ENCODE data around the gene PITPNC1.

Gene PITPNC1

DNA sequence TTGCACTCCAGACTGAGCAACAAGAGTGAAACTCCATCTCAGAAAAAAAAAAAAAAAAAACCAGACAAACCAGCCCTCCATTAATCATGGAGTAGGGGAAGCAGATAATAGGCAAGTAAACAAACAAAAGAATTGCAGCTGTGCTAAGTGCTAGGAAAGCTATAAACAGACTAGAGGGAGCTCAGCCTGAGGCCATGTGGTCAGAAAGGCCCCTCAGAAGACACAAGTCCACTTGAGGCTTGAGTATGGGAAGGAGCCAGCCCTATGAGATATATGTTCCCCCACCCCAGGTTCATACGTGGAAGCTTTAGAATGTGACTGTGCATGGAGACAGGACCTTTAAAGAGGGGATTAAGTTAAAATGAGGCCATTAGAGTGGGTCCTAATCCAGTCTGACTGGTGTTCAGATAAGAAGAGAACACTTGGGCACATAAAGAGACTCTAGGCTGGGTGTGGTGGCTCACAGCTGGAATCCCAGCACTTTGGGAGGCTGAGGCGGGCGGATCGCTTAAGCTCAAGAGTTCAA, 208.1 kb downstream of the PITPNC1 start:
- H3K4me3 ChIP-seq (ENCODE audit: insufficient read depth, low read depth, low read length) = no peak overlapping the region
- H3K36me3 ChIP-seq (ENCODE audit: control insufficient read depth, insufficient read depth, low read length) = no peaks in the 10 kb centered on the region
- H3K9me3 ChIP-seq (ENCODE audit: control insufficient read depth, low read length) = no peaks in the 10 kb centered on the region
- no peaks in the 10 kb centered on the region for H3K27me3 ChIP-seq (ENCODE audit: control insufficient read depth, insufficient read depth, low read length, poor library complexity, severe bottlenecking)
- H3K27ac ChIP-seq (ENCODE audit: insufficient read depth, low read depth, low read length, poor library complexity, severe bottlenecking) = no peak overlapping the region
- WGBS, 2 experiments = 92 to 93% methylated on average over 4 of the region's 4 CpGs
- no peaks in the 10 kb centered on the region for H3K4me1 ChIP-seq (ENCODE audit: control insufficient read depth, insufficient read depth, low read length)

DNA sequence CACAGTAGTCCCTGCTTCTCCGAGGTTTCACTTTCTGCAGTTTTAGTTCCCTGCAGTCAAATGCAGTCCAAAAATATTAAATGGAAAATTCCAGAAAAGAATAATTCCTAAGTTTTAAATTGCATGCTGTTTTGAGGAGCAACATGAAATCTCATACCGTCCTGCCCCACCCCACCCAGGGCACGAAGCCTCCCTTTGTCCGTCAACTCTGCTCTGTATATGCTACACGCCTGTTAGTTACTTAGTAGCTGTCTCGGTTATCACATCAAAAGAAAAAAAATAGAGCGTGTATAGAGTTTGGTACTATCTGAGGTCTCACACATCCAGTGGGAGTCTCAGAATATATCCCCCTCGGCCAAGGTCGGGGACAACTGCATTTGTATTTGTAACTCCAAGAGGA, 211.2 kb downstream of the PITPNC1 start:
- no peaks in the 10 kb centered on the region for H3K9me3 ChIP-seq (ENCODE audit: control insufficient read depth, low read length)
- no peaks in the 10 kb centered on the region for H3K36me3 ChIP-seq (ENCODE audit: control insufficient read depth, insufficient read depth, low read length)
- no peak overlapping the region for H3K27ac ChIP-seq (ENCODE audit: insufficient read depth, low read depth, low read length, poor library complexity, severe bottlenecking)
- no peaks in the 10 kb centered on the region for H3K27me3 ChIP-seq (ENCODE audit: control insufficient read depth, insufficient read depth, low read length, poor library complexity, severe bottlenecking)
- WGBS, 2 experiments = 95 to 99% methylated on average over 9 of the region's 9 CpGs
- no peaks in the 10 kb centered on the region for H3K4me1 ChIP-seq (ENCODE audit: control insufficient read depth, insufficient read depth, low read length)
- H3K4me3 ChIP-seq (ENCODE audit: insufficient read depth, low read depth, low read length) = no peak overlapping the region

DNA sequence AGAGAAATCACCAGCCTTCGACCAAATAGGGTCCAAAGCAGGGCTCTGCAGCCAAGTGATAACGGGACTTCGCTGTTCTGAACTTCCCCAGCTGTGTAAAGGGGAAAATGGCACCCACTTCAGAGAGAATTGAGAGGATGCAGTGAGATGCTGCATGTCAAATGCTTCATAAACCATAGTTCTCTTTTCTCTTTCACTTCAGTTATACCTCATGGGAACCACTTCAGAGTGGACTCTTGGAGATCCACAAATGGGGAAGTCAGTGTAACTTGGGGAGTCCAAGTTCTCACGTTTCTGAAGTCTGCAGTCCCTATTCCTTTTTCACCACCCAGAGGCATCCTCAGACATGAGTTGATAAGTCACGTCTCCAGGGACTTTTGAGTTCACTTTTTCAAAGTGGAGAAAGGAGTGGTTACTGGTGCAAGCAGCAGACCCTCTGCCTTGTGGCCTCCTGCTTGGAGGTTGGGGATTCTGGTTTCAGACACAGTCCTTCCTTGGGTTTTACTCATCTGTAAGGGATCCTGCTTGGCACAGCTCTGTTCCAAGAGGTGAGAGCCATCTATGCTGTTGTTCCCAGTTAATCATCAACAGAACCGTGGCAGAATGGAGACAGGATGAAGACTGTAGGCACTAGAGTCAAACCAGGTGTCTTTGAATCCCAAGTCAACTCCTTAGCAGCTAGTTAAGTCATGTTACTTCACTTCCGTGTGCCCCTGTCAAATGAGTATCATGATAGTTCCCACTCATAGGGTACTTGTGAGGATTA, 217.2 kb downstream of the PITPNC1 start:
- 93 to 94% methylated on average over 7 of the region's 7 CpGs for WGBS, 2 experiments
- Histone ChIP-seq H3K27ac (ENCODE audit: insufficient read depth, low read depth, low read length, poor library complexity, severe bottlenecking) (no peak overlapping the region), H3K4me3 (ENCODE audit: insufficient read depth, low read depth, low read length) (no peak overlapping the region), H3K27me3 (ENCODE audit: control insufficient read depth, insufficient read depth, low read length, poor library complexity, severe bottlenecking) (no peaks in the 10 kb centered on the region), H3K36me3 (ENCODE audit: control insufficient read depth, insufficient read depth, low read length) (no peaks in the 10 kb centered on the region), H3K4me1 (ENCODE audit: control insufficient read depth, insufficient read depth, low read length) (no peaks in the 10 kb centered on the region), H3K9me3 (ENCODE audit: control insufficient read depth, low read length) (no peaks in the 10 kb centered on the region)

DNA sequence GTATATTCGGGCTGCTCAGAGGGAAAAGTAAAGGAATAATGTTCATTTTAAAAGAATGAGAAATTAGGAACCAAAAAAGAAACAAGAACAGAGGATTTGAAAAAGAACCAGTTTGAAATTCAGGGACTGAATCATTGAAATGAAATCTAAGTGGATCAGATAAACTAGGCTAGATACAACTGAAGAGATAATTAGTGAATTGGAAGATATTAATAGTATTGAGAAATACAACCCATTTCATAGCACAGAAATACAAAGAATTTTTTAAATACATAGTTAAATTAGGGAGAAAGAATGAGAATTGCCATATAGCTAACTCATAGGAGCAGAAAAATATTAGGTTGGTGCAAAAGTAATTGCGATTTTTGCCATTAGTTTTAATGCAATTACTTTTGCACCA, 223.3 kb downstream of the PITPNC1 start:
- Histone ChIP-seq H3K9me3 (ENCODE audit: control insufficient read depth, low read length) (no peaks in the 10 kb centered on the region), H3K27me3 (ENCODE audit: control insufficient read depth, insufficient read depth, low read length, poor library complexity, severe bottlenecking) (no peaks in the 10 kb centered on the region), H3K4me3 (ENCODE audit: insufficient read depth, low read depth, low read length) (no peak overlapping the region), H3K4me1 (ENCODE audit: control insufficient read depth, insufficient read depth, low read length) (no peaks in the 10 kb centered on the region), H3K27ac (ENCODE audit: insufficient read depth, low read depth, low read length, poor library complexity, severe bottlenecking) (no peak overlapping the region), H3K36me3 (ENCODE audit: control insufficient read depth, insufficient read depth, low read length) (no peaks in the 10 kb centered on the region)
- 88 to 97% methylated on average over 1 to 2 of the region's 2 CpGs for WGBS, 2 experiments

DNA sequence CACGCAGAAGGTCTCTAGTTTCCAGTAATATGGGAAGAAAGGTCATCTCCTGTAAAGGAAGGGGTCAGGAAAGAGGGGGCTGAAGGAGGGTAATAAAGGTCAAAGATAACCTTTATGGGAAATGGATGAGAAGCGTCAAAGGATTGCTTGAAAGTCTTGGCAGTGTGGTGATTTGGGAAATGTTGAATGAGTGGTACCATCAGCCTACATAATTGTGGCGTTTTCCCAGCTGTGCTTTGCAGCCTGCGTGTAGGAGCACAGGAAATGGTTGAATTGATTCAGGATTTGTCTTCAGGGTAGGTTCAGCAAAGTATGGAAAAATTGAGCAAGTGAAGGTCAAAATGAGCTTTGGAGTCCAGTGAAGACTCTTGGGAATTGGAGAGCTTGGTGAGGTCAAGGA, 224.8 kb downstream of the PITPNC1 start:
- Histone ChIP-seq H3K4me3 (ENCODE audit: insufficient read depth, low read depth, low read length) (no peak overlapping the region), H3K9me3 (ENCODE audit: control insufficient read depth, low read length) (no peaks in the 10 kb centered on the region), H3K27ac (ENCODE audit: insufficient read depth, low read depth, low read length, poor library complexity, severe bottlenecking) (no peak overlapping the region), H3K27me3 (ENCODE audit: control insufficient read depth, insufficient read depth, low read length, poor library complexity, severe bottlenecking) (no peaks in the 10 kb centered on the region), H3K36me3 (ENCODE audit: control insufficient read depth, insufficient read depth, low read length) (no peaks in the 10 kb centered on the region), H3K4me1 (ENCODE audit: control insufficient read depth, insufficient read depth, low read length) (no peaks in the 10 kb centered on the region)
- 93 to 95% methylated on average over 4 of the region's 4 CpGs for WGBS, 2 experiments

DNA sequence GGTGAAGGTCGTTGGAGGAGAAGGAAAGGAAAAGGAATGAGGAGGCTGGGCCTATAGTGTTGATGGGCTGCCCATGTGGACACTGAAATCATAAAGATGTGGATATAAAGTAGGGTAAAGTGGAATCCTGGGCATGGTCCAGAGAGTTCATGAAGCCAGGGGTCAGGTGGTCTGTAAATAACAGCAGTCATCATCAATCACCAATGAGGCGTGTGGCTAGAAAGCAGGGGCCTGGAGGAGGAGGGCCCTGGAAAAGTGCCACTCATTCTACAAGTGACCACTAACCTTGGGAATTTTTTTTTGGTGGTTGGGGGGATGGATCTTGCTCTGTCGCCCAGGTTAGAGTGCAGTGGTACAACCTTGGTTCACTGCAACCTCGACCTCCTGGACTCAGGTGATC, 225.4 kb downstream of the PITPNC1 start:
- H3K9me3 ChIP-seq (ENCODE audit: control insufficient read depth, low read length) = no peaks in the 10 kb centered on the region
- 90 to 97% methylated on average over 4 of the region's 4 CpGs for WGBS, 2 experiments

DNA sequence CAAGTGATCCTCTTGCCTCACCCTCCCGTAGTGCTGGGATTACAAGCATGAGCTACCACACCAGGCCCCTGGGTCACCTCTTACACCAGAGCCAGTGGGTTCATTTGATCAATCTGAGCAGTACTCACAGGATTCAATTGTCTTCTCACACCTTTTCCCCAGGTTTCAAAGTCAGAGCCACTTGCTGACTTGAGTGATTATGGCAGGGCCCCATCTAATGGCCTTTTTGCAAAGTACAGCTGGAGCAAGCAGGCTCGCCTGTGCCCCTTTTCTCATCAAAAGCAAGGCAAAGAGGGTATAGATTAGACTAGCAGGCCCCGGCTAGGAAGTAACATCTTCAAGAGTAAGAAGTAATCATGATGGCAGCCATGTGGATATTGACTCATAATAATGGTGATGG, 225.9 kb downstream of the PITPNC1 start:
- Histone ChIP-seq H3K9me3 (ENCODE audit: control insufficient read depth, low read length) (no peaks in the 10 kb centered on the region), H3K27ac (ENCODE audit: insufficient read depth, low read depth, low read length, poor library complexity, severe bottlenecking) (no peak overlapping the region), H3K4me1 (ENCODE audit: control insufficient read depth, insufficient read depth, low read length) (no peaks in the 10 kb centered on the region), H3K36me3 (ENCODE audit: control insufficient read depth, insufficient read depth, low read length) (no peaks in the 10 kb centered on the region), H3K27me3 (ENCODE audit: control insufficient read depth, insufficient read depth, low read length, poor library complexity, severe bottlenecking) (no peaks in the 10 kb centered on the region), H3K4me3 (ENCODE audit: insufficient read depth, low read depth, low read length) (no peak overlapping the region)
- WGBS, 2 experiments = 71 to 75% methylated on average over 3 of the region's 3 CpGs

More for the DNA sequence above, 225.4 kb downstream of the PITPNC1 start:
- Histone ChIP-seq H3K27me3 (ENCODE audit: control insufficient read depth, insufficient read depth, low read length, poor library complexity, severe bottlenecking) (no peaks in the 10 kb centered on the region), H3K4me1 (ENCODE audit: control insufficient read depth, insufficient read depth, low read length) (no peaks in the 10 kb centered on the region), H3K36me3 (ENCODE audit: control insufficient read depth, insufficient read depth, low read length) (no peaks in the 10 kb centered on the region), H3K4me3 (ENCODE audit: insufficient read depth, low read depth, low read length) (no peak overlapping the region), H3K27ac (ENCODE audit: insufficient read depth, low read depth, low read length, poor library complexity, severe bottlenecking) (no peak overlapping the region)

DNA sequence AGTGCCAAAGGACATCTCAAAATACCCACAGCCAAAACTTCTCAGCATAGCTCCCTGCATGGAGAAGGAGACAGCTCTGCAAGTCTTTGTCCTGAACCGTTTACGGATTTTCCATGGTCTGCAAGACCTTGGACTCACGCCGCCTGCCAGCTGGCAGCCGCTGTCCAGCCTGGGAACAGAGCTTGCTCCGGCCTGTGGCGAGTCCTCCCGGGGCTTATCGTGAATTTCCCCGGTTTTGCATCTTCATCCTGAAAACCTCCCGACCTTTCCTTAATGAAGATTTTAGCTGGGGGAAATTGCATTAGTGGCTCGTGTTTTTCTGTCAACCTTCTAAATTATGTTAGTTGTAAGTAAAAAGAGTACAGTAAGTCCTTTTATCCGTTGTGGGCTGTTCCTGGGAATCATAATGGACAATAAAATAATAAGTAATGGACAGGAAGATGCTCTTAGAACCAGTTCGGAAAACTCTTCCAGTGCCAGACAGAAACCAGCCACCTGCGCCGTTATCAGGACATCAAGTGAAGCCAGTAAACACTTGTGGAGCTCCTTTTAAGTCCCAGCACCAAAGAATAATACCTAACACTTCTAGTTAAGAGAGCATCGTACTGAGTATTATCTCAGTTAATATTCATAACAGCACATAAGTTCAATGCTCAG, 228.3 kb downstream of the PITPNC1 start:
- Histone ChIP-seq H3K27me3 (ENCODE audit: control insufficient read depth, insufficient read depth, low read length, poor library complexity, severe bottlenecking) (no peaks in the 10 kb centered on the region), H3K4me3 (ENCODE audit: insufficient read depth, low read depth, low read length) (no peak overlapping the region), H3K27ac (ENCODE audit: insufficient read depth, low read depth, low read length, poor library complexity, severe bottlenecking) (no peak overlapping the region), H3K9me3 (ENCODE audit: control insufficient read depth, low read length) (no peaks in the 10 kb centered on the region), H3K4me1 (ENCODE audit: control insufficient read depth, insufficient read depth, low read length) (no peaks in the 10 kb centered on the region), H3K36me3 (ENCODE audit: control insufficient read depth, insufficient read depth, low read length) (no peaks in the 10 kb centered on the region)
- 94 to 95% methylated on average over 16 to 17 of the region's 17 CpGs for WGBS, 2 experiments

DNA sequence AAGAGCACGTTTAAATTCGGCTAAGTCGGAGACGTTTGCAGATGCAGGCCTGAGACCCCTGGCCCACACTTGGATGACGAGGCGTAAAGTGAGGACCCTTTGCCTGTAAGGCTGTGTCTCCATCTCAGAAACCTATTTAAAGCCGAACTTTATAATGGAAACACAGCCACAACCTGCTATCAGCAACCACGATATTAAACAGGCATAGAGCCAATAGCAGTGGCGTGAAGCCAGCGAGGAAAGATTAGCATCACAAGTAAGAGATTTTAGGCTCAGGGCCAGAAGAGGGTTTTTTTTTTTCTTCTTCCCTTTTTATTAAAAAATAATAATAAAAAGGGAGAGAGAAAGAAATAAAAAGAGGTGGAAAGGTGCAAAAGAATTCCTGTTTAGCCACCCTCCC, 229.4 kb downstream of the PITPNC1 start:
- 91 to 94% methylated on average over 10 of the region's 10 CpGs for whole genome bisulfite sequencing, 2 experiments
- H3K4me3 ChIP-seq (ENCODE audit: insufficient read depth, low read depth, low read length) = no peak overlapping the region

DNA sequence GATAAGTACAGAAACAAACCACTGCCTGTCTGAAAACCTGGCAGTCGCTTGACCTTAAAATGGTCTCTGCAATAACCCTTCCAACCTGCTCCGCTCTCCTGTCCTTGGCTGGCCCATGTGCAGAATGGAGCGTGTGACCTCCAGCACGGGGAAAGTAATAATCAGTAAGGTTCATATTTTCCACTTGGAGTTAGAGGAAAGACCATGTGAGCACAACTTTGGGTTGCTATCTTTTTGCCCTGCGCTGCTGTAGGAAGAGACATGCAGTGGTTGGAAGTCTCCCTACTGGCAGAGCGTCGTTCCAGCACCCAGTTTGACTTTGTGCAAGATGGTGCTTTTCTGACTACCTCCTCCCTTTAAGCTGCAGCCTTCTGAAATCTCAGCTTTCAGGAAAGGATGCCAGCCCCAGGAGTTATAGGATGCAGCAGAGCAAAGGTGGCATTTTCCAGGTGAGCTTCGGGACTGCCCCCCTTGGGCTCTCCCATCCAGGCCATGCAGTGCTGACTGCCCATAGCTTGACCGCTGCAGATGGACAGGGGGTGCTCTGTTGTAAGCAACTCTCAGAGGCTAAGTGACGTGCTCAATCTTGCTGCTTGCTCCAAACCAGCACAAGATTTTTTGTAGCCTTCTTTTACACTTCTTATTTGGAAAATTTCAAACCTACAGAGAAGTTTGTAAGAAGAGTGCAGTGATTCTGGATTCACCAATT, 230.0 kb downstream of the PITPNC1 start:
- WGBS, 2 experiments = 93 to 94% methylated on average over 10 of the region's 10 CpGs
- no peak overlapping the region for H3K27ac ChIP-seq (ENCODE audit: insufficient read depth, low read depth, low read length, poor library complexity, severe bottlenecking)
- no peak overlapping the region for H3K4me3 ChIP-seq (ENCODE audit: insufficient read depth, low read depth, low read length)
- no peaks in the 10 kb centered on the region for H3K27me3 ChIP-seq (ENCODE audit: control insufficient read depth, insufficient read depth, low read length, poor library complexity, severe bottlenecking)
- no peaks in the 10 kb centered on the region for H3K9me3 ChIP-seq (ENCODE audit: control insufficient read depth, low read length)
- no peaks in the 10 kb centered on the region for H3K4me1 ChIP-seq (ENCODE audit: control insufficient read depth, insufficient read depth, low read length)
- H3K36me3 ChIP-seq (ENCODE audit: control insufficient read depth, insufficient read depth, low read length) = no peaks in the 10 kb centered on the region

More for the DNA sequence above, 229.4 kb downstream of the PITPNC1 start:
- no peaks in the 10 kb centered on the region for H3K36me3 ChIP-seq (ENCODE audit: control insufficient read depth, insufficient read depth, low read length)
- H3K27ac ChIP-seq (ENCODE audit: insufficient read depth, low read depth, low read length, poor library complexity, severe bottlenecking) = no peak overlapping the region
- H3K9me3 ChIP-seq (ENCODE audit: control insufficient read depth, low read length) = no peaks in the 10 kb centered on the region
- no peaks in the 10 kb centered on the region for H3K4me1 ChIP-seq (ENCODE audit: control insufficient read depth, insufficient read depth, low read length)
- H3K27me3 ChIP-seq (ENCODE audit: control insufficient read depth, insufficient read depth, low read length, poor library complexity, severe bottlenecking) = no peaks in the 10 kb centered on the region
